Upper lobe of right lung (tissue), 1 donor: ENCODE measurements around the gene NKX6-2. TPM values are rescaled to one million over a fixed set of nuclear protein-coding genes. Genes with fewer than 3 reads are reported as not detected.
"Not testable (repeated sequence)": the region's sequence is repeated elsewhere in the genome, so short reads cannot be mapped to it uniquely, and the experiment has no call there.

Experiments used
- ATAC-seq: fragments of 200-7000 bp; cut with Tn5 transposase; one replicate; pipeline ENCODE4 v1.9.1; 2020; ENCODE audit warnings: mild to moderate bottlenecking, moderate library complexity
- DNase-seq: peaks from one replicate; pipeline ENCODE4 v3.0.0-alpha.2; 2020
- H3K27ac ChIP-seq: fragments of 200-600 bp; one replicate; pipeline ENCODE4 v1.8.0; 2022
- H3K27me3 ChIP-seq: fragments of 200-600 bp; one replicate; pipeline ENCODE4 v1.8.0; 2022; ENCODE audit warnings: mild to moderate bottlenecking
- H3K36me3 ChIP-seq: fragments of 200-600 bp; one replicate; pipeline ENCODE4 v1.8.0; 2022
- H3K4me1 ChIP-seq: fragments of 200-600 bp; one replicate; pipeline ENCODE4 v1.8.0; 2022
- H3K4me3 ChIP-seq: fragments of 200-600 bp; one replicate; pipeline ENCODE4 v1.8.0; 2022; ENCODE audit warnings: mild to moderate bottlenecking
- H3K9me3 ChIP-seq: fragments of 200-600 bp; one replicate; pipeline ENCODE4 v1.8.0; 2022
- intact Hi-C: fragments of 100-400 bp; cut with DNase I; formaldehyde crosslinking; loops from one replicate; pipeline ENCODE4 v1.11.0; 2022
- total RNA-seq: library from RNA; stranded (reverse); fragmentation: NEBNext Ultra II Directional; extraction: Animal tissue kit (Norgen Biotek cat#: 25700); gene quantifications from one replicate; pipeline ENCODE4 v1.2.1, GENCODE V29; 2021
- TF ChIP-seq, protein P1 (sequence below): fragments of 200-600 bp; IDR thresholded peaks from one replicate; pipeline ENCODE4 v1.8.0; 2022; ENCODE audit warnings: antibody characterized with exemption
- donor health status: DM: no; HTN: yes; CAD: no; lungs with severe emphysema.

Gene NKX6-2
- total RNA-seq, 1 donor from 2014 or later = not detected

DNA sequence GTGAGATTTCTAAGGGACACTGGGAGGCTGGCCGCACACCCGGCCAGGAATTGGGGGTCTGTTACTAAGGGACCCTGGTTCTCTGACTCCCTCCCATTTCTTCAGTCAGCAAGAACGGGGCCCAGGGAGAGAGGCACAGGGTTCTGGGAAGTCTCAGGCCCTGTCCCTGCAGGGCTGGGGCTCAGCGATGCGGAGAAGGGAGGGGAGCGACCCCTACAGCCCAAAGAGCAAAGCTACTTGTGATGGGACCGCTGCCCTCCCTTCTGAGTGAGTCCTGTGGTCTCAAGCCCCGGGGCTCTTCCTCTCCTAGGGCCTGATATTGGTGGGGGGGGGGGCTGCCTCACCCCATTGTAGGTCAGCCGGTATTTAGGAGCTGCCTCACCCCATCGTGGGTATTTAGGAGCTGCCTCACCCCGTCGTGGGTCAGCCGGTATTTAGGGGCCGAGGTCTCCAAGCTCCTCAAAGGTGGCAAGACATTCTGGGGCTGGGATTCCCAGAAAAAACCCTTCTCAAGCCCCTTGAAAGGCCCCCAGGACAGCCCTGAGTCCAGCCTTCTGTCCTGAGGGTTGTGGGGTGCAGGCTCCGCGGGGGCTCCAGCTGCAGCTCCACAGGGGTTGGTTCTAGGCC, 16.9 kb upstream of the NKX6-2 start:
- DNase-seq (no peak), ATAC-seq (no peak)
- H3K27me3 ChIP-seq = no peaks in the 10 kb centered on the region
- H3K9me3 ChIP-seq = no peaks in the 10 kb centered on the region
- no peak overlapping the region for H3K4me3 ChIP-seq
- no peaks in the 10 kb centered on the region for H3K4me1 ChIP-seq
- intact Hi-C loops = no loop called here
- no peaks in the 10 kb centered on the region for H3K36me3 ChIP-seq
- H3K27ac ChIP-seq = no peak overlapping the region
- TF ChIP-seq, protein P1, sequence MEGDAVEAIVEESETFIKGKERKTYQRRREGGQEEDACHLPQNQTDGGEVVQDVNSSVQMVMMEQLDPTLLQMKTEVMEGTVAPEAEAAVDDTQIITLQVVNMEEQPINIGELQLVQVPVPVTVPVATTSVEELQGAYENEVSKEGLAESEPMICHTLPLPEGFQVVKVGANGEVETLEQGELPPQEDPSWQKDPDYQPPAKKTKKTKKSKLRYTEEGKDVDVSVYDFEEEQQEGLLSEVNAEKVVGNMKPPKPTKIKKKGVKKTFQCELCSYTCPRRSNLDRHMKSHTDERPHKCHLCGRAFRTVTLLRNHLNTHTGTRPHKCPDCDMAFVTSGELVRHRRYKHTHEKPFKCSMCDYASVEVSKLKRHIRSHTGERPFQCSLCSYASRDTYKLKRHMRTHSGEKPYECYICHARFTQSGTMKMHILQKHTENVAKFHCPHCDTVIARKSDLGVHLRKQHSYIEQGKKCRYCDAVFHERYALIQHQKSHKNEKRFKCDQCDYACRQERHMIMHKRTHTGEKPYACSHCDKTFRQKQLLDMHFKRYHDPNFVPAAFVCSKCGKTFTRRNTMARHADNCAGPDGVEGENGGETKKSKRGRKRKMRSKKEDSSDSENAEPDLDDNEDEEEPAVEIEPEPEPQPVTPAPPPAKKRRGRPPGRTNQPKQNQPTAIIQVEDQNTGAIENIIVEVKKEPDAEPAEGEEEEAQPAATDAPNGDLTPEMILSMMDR = no peak

DNA sequence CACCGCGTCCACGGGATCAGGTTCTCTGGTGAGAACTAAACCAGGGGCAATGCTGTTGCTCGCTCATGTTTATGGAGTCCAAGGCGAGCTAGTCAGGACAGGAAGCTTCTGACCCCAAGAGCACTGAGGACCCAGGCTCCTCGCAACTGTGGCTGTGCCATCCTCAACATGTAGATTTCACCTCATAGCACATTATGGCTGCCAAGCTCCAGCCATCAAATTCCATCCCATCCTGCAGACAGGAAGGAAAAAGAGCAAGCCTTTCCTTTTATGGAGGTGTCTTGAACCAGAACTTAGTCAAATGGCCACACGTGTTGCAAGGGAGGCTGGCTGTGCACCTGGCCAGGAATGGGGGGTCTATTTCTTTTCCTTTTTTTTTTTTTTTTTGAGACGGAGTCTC, 16.1 kb upstream of the NKX6-2 start:
- H3K4me1 ChIP-seq = no peaks in the 10 kb centered on the region
- DNase-seq = no peak
- no peak overlapping the region for H3K27ac ChIP-seq
- ATAC-seq = no peak
- TF ChIP-seq, protein P1 = no peak
- no peak overlapping the region for H3K4me3 ChIP-seq
- H3K27me3 ChIP-seq = no peaks in the 10 kb centered on the region
- H3K9me3 ChIP-seq = no peaks in the 10 kb centered on the region
- no peaks in the 10 kb centered on the region for H3K36me3 ChIP-seq
- intact Hi-C loops = no loop called here

DNA sequence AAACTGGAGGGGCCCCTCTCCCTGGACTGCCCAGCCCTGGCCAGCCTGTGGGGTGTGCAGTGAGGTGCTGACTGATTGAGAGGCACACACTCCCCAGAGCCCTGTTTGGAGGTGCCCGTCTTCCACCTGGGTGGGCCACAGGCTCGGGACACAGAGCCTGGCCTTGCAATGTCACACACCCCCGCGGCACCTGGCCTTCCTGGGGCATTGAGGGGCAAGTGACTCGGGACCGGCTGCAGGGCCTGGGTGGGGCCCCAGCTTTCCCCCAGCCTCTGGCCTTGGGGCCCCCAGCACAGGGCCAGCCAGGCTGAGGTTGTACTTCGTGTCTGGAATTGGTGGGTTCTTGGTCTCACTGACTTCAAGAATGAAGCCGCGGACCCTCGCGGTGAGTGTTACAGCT, 13.9 kb upstream of the NKX6-2 start:
- H3K27ac ChIP-seq = no peak overlapping the region
- DNase-seq (no peak), ATAC-seq (no peak)
- TF ChIP-seq, protein P1 = no peak
- no peak overlapping the region for H3K4me3 ChIP-seq
- no peaks in the 10 kb centered on the region for H3K27me3 ChIP-seq
- intact Hi-C loops = no loop called here
- no peaks in the 10 kb centered on the region for H3K4me1 ChIP-seq
- H3K36me3 ChIP-seq = no peaks in the 10 kb centered on the region
- no peaks in the 10 kb centered on the region for H3K9me3 ChIP-seq

DNA sequence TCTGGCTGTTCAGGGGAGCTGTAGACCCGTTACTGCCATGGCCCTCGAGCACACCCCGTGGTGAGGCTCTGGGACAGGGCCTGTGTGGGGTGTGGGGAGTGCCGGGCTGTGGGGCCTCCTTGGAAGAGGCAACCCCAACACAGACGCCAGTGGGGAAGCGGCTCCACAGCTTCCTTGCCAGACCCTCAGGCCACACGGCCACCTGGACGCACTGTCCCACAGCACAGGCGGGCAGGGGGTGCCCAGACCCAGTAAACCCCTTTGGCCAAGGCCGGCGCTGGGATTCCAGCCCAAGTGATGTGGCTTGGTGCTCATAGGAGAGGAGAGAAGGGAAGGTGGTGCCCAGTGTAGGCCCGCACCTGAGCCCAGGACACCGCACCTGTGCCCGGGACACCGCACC, 12.9 kb upstream of the NKX6-2 start:
- intact Hi-C loops = no loop called here
- no peaks in the 10 kb centered on the region for H3K9me3 ChIP-seq
- H3K36me3 ChIP-seq = no peaks in the 10 kb centered on the region
- no peaks in the 10 kb centered on the region for H3K4me1 ChIP-seq
- H3K27me3 ChIP-seq = peaks cover under 1% of the 10 kb centered on the region
- DNase-seq = no peak
- ATAC-seq = no peak
- TF ChIP-seq, protein P1 = no peak
- H3K27ac ChIP-seq = no peak overlapping the region
- H3K4me3 ChIP-seq = no peak overlapping the region

DNA sequence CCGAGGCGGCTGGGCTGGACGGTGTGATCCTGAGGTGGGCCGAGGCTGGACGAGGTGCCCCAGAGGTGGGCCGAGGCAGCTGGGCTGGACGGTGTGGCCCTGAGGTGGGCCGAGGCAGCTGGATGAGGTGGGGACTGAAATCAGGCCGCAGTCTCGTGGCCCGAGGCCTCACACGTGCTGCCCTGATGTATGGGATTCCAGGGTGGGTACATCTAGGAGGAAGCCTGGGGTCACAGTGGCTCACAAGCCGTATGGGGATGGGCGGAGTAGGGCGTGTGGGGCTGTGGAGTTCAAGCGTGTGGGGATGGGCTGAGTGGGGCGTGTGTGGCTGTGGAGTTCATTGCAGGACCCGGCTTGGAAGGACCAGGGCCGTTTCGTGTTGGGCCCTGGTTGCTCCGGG, 12.5 kb upstream of the NKX6-2 start:
- Histone ChIP-seq H3K9me3 (no peaks in the 10 kb centered on the region), H3K27me3 (peaks cover 5% of the 10 kb centered on the region), H3K4me1 (no peaks in the 10 kb centered on the region), H3K4me3 (no peak overlapping the region), H3K27ac (no peak overlapping the region), H3K36me3 (no peaks in the 10 kb centered on the region)
- ATAC-seq = no peak
- intact Hi-C loops = no loop called here
- no peak for DNase-seq
- TF ChIP-seq, protein P1 = no peak

DNA sequence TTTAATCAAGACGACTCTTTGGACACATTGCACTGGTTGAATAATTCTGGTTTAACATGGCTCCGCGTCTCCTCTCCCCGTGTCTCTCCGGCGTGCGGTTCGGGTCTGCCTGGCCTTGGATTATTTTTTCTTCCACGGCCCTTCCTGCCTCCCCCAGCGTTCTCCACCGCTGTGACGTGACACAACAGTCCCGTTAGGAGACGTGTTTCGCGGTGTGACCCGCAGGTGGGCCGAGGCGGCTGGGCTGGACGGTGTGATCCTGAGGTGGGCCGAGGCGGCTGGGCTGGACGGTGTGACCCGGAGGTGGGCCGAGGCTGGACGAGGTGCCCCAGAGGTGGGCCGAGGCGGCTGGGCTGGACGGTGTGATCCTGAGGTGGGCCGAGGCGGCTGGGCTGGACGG, 12.0 kb upstream of the NKX6-2 start:
- H3K4me3 ChIP-seq, intact Hi-C loops, ATAC-seq, H3K27me3 ChIP-seq, H3K9me3 ChIP-seq, H3K4me1 ChIP-seq, H3K27ac ChIP-seq, DNase-seq, H3K36me3 ChIP-seq: not testable (repeated sequence)
